HL-60 (cell line): Measurements from ENCODE around the gene RPL26.
"Not testable (repeated sequence)": the region's sequence is repeated elsewhere in the genome, so short reads cannot be mapped to it uniquely, and the experiment has no call there.

ENCODE experiments used
- DNase-seq, 2 experiments: peaks; one replicate each; pipeline ENCODE4 v3.0.0-alpha.2; 2010 to 2020; ENCODE audit warnings: low read depth in 1 of 2, low spot score in 1 of 2
- H3K27ac ChIP-seq: fragments of 250-450 bp; sonication (Bioruptor Pico); replicated peaks from 2 replicates; pipeline ENCODE4 v1.5.1; 2020; ENCODE audit warnings: mild to moderate bottlenecking, moderate library complexity
- H3K27me3 ChIP-seq: fragments of 250-450 bp; sonication (Bioruptor Pico); 2 replicates; pipeline ENCODE4 v1.5.1; 2021; ENCODE audit warnings: mild to moderate bottlenecking, moderate library complexity; ENCODE audit not compliant: insufficient read depth, poor library complexity, severe bottlenecking
- H3K4me3 ChIP-seq: replicated peaks from 2 replicates; pipeline ENCODE4 v1.5.1; 2011; ENCODE audit warnings: mild to moderate bottlenecking, control low read depth, low read length; ENCODE audit not compliant: insufficient read depth
- GABPA ChIP-seq: IDR thresholded peaks from 2 replicates; pipeline ENCODE4 v1.6.1; 2012; ENCODE audit warnings: low read depth
- POLR2AphosphoS5 ChIP-seq: IDR thresholded peaks from 2 replicates; pipeline ENCODE4 v1.6.1; 2012; ENCODE audit warnings: low read depth
- REST ChIP-seq: IDR thresholded peaks from 2 replicates; pipeline ENCODE4 v1.6.1; 2012; ENCODE audit warnings: low read depth; ENCODE audit not compliant: insufficient replicate concordance
- SPI1 ChIP-seq: IDR thresholded peaks from 2 replicates; pipeline ENCODE4 v1.6.1; 2012; ENCODE audit warnings: low read depth, mild to moderate bottlenecking, borderline replicate concordance
- TF ChIP-seq, protein P1 (sequence below): IDR thresholded peaks from one replicate; pipeline ENCODE4 v1.5.1; 2011; ENCODE audit warnings: low read length, control low read depth, inconsistent platforms; ENCODE audit not compliant: insufficient read depth

The RPL26 gene

GRCh38 chr17:8376271-8377067, 6.5 kb downstream of the RPL26 start, which contains the start of gene KRABD2:
Gene KRABD2 (minus strand): TSS chr17:8376704.
- peak; percentile 57 to 79 for DNase-seq
- Histone ChIP-seq H3K4me3 (peak within 1 kb of the TSS; percentile 32), H3K27me3 (no peaks in the 10 kb centered on the region), H3K27ac (peak within 1 kb of the TSS; percentile 63)
- peak; percentile 1; the same call in 1 of the 2 replicates for TF ChIP-seq SPI1
- TF ChIP-seq POLR2AphosphoS5: peak; percentile 97; the same call in 1 of the 2 replicates
- TF ChIP-seq REST: no peak
- peak; percentile 84 for TF ChIP-seq GABPA
- TF ChIP-seq, protein P1, sequence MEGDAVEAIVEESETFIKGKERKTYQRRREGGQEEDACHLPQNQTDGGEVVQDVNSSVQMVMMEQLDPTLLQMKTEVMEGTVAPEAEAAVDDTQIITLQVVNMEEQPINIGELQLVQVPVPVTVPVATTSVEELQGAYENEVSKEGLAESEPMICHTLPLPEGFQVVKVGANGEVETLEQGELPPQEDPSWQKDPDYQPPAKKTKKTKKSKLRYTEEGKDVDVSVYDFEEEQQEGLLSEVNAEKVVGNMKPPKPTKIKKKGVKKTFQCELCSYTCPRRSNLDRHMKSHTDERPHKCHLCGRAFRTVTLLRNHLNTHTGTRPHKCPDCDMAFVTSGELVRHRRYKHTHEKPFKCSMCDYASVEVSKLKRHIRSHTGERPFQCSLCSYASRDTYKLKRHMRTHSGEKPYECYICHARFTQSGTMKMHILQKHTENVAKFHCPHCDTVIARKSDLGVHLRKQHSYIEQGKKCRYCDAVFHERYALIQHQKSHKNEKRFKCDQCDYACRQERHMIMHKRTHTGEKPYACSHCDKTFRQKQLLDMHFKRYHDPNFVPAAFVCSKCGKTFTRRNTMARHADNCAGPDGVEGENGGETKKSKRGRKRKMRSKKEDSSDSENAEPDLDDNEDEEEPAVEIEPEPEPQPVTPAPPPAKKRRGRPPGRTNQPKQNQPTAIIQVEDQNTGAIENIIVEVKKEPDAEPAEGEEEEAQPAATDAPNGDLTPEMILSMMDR: peak; percentile 25

DNA sequence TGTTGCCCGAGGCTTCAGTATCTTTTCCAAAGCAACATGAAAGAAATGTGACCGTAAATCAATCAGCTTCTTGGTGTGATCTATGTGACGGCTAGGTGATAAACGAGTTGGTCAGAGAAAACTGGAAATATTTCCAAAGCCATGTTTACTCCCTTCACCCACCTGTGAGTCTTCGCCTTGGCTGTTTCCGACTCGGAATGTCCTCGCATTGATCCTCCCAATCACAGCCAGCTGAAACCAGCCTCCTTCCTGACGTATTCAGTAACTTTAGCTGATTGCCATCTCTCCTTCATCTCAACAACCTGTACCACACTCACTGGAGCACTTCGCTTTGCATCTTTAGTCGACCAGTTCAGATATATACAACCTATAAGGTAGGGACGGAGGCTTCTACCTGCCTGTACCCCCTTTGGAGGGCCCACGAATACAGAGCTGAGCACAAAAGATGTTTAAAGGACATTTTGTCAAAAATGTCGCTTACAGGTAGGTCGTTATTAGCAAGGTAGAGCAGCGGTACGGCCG, 7.2 kb downstream of the RPL26 start:
- Histone ChIP-seq H3K27ac (no peak overlapping the region; the same call in 1 of the 2 replicates), H3K27me3 (no peaks in the 10 kb centered on the region), H3K4me3 (no peak overlapping the region)
- DNase-seq: no peak
- TF ChIP-seq REST (no peak), SPI1 (no peak), POLR2AphosphoS5 (no peak), GABPA (no peak)
- TF ChIP-seq, protein P1: no peak

- not testable (repeated sequence) for H3K27me3 ChIP-seq, H3K27ac ChIP-seq, DNase-seq, H3K4me3 ChIP-seq
These were observed 9.1 kb downstream of the RPL26 start for GRCh38 chr17:8373856-8374255.

DNA sequence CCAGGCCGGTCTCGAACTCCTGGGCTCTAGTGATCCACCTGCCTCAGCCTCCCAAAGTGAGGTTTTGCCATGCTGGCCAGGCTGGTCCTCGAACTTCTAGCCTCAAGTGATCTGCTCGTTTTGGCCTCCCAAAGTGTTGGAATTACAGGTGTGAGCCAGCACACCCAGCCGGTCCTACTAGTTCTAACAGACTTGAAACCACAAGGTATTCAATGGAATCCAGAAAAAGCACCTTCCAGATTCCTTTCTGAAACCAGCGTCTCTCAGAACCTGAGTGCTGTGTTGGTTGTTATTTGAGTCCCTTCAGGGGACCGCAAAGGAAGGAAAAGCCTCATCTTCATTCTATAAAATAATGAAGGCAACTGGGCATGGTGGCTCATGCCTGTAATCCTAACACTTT, 10.6 kb downstream of the RPL26 start:
- no peaks in the 10 kb centered on the region for H3K27me3 ChIP-seq
- H3K27ac ChIP-seq: no peak overlapping the region
- no peak for DNase-seq
- no peak for TF ChIP-seq REST
- TF ChIP-seq SPI1: no peak
- TF ChIP-seq GABPA: no peak
- TF ChIP-seq, protein P1: no peak
- TF ChIP-seq POLR2AphosphoS5: no peak
- no peak overlapping the region for H3K4me3 ChIP-seq
